ENCODE measurements around the gene FOXB1.

Gene FOXB1

GRCh38 chr15:60009980-60010732 lies 6.0 kb downstream of the FOXB1 start:
- H3K4me3 Mint-ChIP-seq: peak overlapping the region; percentile 67
- no peak for DNase-seq
- H3K4me1 Mint-ChIP-seq: peaks cover 76% of the 10 kb centered on the region
- peaks cover 34% of the 10 kb centered on the region for H3K27me3 Mint-ChIP-seq (ENCODE audit: low read depth, poor library complexity)
- H3K9me3 Mint-ChIP-seq: no peaks in the 10 kb centered on the region
- no peaks in the 10 kb centered on the region for H3K36me3 Mint-ChIP-seq (ENCODE audit: low read depth)
- H3K27ac Mint-ChIP-seq: no peak overlapping the region
- TF ChIP-seq CTCF (IDR thresholded peaks at IDR 0.05): no peak

- H3K9me3 Mint-ChIP-seq: no peaks in the 10 kb centered on the region
- no peak overlapping the region for H3K27ac Mint-ChIP-seq
- H3K27me3 Mint-ChIP-seq (ENCODE audit: low read depth, poor library complexity): peaks cover 33% of the 10 kb centered on the region
- H3K4me3 Mint-ChIP-seq: peak overlapping the region; percentile 54
- no peaks in the 10 kb centered on the region for H3K36me3 Mint-ChIP-seq (ENCODE audit: low read depth)
- peaks cover 71% of the 10 kb centered on the region for H3K4me1 Mint-ChIP-seq
- TF ChIP-seq CTCF (IDR thresholded peaks at IDR 0.05): no peak
- no peak for DNase-seq
Measured at GRCh38 chr15:60010858-60011257, 6.7 kb downstream of the FOXB1 start.

- Mint-ChIP-seq H3K36me3 (ENCODE audit: low read depth) (peaks cover 7% of the 10 kb centered on the region), H3K4me3 (no peak overlapping the region), H3K27me3 (ENCODE audit: low read depth, poor library complexity) (peaks cover 30% of the 10 kb centered on the region), H3K9me3 (peaks cover 7% of the 10 kb centered on the region), H3K27ac (no peak overlapping the region), H3K4me1 (peaks cover 52% of the 10 kb centered on the region)
- no peak for TF ChIP-seq CTCF (IDR thresholded peaks at IDR 0.05)
- DNase-seq: no peak
Measured at GRCh38 chr15:60012695-60013094, 8.6 kb downstream of the FOXB1 start.

- peaks cover 2% of the 10 kb centered on the region for H3K27me3 Mint-ChIP-seq (ENCODE audit: low read depth, poor library complexity)
- TF ChIP-seq CTCF (IDR thresholded peaks at IDR 0.05): no peak
- H3K9me3 Mint-ChIP-seq: peaks cover 12% of the 10 kb centered on the region
- no peak overlapping the region for H3K4me3 Mint-ChIP-seq
- peaks cover 14% of the 10 kb centered on the region for H3K4me1 Mint-ChIP-seq
- no peak overlapping the region for H3K27ac Mint-ChIP-seq
- H3K36me3 Mint-ChIP-seq (ENCODE audit: low read depth): peaks cover 7% of the 10 kb centered on the region
- DNase-seq: no peak
Measured at GRCh38 chr15:60017538-60018520, 13.7 kb downstream of the FOXB1 start.

- peak overlapping the region; percentile 29 for H3K27ac Mint-ChIP-seq
- peaks cover 28% of the 10 kb centered on the region for H3K4me1 Mint-ChIP-seq
- TF ChIP-seq CTCF (IDR thresholded peaks at IDR 0.05): no peak
- no peak for DNase-seq
- peaks cover 12% of the 10 kb centered on the region for H3K9me3 Mint-ChIP-seq
- H3K27me3 Mint-ChIP-seq (ENCODE audit: low read depth, poor library complexity): peaks cover 2% of the 10 kb centered on the region
- H3K36me3 Mint-ChIP-seq (ENCODE audit: low read depth): peaks cover 7% of the 10 kb centered on the region
- no peak overlapping the region for H3K4me3 Mint-ChIP-seq
Measured at GRCh38 chr15:60020736-60021135, 16.6 kb downstream of the FOXB1 start.

All from nephron progenitor cell (in vitro differentiated cells).